ENCODE measurements around the gene TIMM29. TPM values are rescaled to one million over a fixed set of nuclear protein-coding genes. Genes with fewer than 3 reads are reported as not detected.
A peak's percentile ranks its signal among the peaks of the same experiment; 100 is the strongest.

The TIMM29 gene
- total and polyA plus RNA-seq, 2 of the 13 experiments (the other 11 are each of a cell fraction or from before 2014, with no cell fraction given): 7.1 to 33.8 TPM

DNA sequence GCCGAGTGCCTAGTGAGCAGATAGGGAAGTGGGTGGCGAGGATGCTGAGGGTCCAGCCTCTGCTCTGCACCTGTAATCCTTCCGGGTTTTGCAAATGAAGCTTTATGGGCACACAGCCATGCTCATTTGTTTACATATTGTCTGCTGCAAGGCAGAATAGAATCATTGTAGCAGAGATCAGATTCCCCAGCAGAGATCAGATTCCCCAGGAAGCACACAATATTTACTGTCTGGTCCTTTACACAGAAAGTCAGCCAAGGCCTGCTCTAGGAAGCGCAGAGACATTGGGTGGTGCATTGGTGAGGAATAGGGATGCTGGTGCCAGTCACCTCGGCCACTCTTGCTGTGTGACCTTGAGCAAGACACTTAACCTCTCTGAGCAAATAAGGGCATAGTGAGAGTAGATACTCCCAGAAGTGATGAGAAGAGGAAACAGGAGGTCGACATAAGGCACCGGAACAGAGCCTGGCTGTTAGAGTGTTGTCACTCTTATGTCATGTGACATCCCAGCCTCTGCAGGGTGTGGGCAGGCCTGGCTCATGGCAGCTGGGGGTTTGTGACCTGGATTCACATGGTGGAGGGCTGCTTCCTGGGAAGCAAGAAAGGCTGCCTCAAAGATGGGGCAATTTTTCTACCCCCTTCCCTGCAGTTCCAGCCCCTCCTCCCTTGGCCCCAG, 31.6 kb upstream of the TIMM29 start (continued):
- no peak for TF ChIP-seq ZNF747 (CRISPR knock-in tag; IDR thresholded peaks at IDR 0.05; ENCODE audit: borderline replicate concordance)
- no peak for TF ChIP-seq RBM39 (IDR thresholded peaks at IDR 0.05; ENCODE audit: low read depth, low read length, poor library complexity, severe bottlenecking)
- TF ChIP-seq CHD2 (IDR thresholded peaks at IDR 0.05; ENCODE audit: low read depth, low read length): no peak
- TF ChIP-seq, protein P1, sequence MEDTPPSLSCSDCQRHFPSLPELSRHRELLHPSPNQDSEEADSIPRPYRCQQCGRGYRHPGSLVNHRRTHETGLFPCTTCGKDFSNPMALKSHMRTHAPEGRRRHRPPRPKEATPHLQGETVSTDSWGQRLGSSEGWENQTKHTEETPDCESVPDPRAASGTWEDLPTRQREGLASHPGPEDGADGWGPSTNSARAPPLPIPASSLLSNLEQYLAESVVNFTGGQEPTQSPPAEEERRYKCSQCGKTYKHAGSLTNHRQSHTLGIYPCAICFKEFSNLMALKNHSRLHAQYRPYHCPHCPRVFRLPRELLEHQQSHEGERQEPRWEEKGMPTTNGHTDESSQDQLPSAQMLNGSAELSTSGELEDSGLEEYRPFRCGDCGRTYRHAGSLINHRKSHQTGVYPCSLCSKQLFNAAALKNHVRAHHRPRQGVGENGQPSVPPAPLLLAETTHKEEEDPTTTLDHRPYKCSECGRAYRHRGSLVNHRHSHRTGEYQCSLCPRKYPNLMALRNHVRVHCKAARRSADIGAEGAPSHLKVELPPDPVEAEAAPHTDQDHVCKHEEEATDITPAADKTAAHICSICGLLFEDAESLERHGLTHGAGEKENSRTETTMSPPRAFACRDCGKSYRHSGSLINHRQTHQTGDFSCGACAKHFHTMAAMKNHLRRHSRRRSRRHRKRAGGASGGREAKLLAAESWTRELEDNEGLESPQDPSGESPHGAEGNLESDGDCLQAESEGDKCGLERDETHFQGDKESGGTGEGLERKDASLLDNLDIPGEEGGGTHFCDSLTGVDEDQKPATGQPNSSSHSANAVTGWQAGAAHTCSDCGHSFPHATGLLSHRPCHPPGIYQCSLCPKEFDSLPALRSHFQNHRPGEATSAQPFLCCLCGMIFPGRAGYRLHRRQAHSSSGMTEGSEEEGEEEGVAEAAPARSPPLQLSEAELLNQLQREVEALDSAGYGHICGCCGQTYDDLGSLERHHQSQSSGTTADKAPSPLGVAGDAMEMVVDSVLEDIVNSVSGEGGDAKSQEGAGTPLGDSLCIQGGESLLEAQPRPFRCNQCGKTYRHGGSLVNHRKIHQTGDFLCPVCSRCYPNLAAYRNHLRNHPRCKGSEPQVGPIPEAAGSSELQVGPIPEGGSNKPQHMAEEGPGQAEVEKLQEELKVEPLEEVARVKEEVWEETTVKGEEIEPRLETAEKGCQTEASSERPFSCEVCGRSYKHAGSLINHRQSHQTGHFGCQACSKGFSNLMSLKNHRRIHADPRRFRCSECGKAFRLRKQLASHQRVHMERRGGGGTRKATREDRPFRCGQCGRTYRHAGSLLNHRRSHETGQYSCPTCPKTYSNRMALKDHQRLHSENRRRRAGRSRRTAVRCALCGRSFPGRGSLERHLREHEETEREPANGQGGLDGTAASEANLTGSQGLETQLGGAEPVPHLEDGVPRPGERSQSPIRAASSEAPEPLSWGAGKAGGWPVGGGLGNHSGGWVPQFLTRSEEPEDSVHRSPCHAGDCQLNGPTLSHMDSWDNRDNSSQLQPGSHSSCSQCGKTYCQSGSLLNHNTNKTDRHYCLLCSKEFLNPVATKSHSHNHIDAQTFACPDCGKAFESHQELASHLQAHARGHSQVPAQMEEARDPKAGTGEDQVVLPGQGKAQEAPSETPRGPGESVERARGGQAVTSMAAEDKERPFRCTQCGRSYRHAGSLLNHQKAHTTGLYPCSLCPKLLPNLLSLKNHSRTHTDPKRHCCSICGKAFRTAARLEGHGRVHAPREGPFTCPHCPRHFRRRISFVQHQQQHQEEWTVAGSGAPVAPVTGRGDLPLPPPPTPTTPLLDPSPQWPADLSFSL (CRISPR knock-in tag; IDR thresholded peaks at IDR 0.05): no peak
- TF ChIP-seq MED13 (CRISPR knock-in tag; IDR thresholded peaks at IDR 0.05): no peak
- TF ChIP-seq, protein P2, sequence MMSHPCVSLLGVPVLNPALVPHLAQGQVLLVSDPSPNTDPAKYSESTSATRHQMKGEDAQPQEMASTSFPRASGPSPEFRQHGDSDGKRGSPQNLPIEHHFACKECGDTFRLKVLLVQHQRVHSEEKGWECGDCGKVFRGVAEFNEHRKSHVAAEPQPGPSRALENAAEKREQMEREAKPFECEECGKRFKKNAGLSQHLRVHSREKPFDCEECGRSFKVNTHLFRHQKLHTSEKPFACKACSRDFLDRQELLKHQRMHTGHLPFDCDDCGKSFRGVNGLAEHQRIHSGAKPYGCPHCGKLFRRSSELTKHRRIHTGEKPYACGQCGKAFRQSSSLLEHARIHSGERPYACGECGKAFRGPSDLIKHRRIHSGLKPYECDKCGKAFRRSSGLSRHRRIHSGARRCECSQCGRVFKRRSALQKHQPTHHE (CRISPR knock-in tag; IDR thresholded peaks at IDR 0.05; ENCODE audit: borderline replicate concordance): no peak
- TF ChIP-seq POGZ (CRISPR knock-in tag; IDR thresholded peaks at IDR 0.05): no peak
- no peak for TF ChIP-seq ZNF777 (CRISPR knock-in tag; IDR thresholded peaks at IDR 0.05)
- no peak for TF ChIP-seq GABPB1 (CRISPR knock-in tag; IDR thresholded peaks at IDR 0.05)
- TF ChIP-seq ATAD3A (CRISPR knock-in tag; IDR thresholded peaks at IDR 0.05): no peak
- TF ChIP-seq, protein P3, sequence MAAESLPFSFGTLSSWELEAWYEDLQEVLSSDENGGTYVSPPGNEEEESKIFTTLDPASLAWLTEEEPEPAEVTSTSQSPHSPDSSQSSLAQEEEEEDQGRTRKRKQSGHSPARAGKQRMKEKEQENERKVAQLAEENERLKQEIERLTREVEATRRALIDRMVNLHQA (CRISPR knock-in tag; IDR thresholded peaks at IDR 0.05): no peak
- TF ChIP-seq ZNF75D (CRISPR knock-in tag; IDR thresholded peaks at IDR 0.05; ENCODE audit: borderline replicate concordance): no peak
- peak; percentile 96 for TF ChIP-seq ZNF768 (CRISPR knock-in tag; IDR thresholded peaks at IDR 0.05)
- no peak for TF ChIP-seq MXI1 (IDR thresholded peaks at IDR 0.05; ENCODE audit: borderline replicate concordance, low read depth, low read length)
- TF ChIP-seq, protein P4, sequence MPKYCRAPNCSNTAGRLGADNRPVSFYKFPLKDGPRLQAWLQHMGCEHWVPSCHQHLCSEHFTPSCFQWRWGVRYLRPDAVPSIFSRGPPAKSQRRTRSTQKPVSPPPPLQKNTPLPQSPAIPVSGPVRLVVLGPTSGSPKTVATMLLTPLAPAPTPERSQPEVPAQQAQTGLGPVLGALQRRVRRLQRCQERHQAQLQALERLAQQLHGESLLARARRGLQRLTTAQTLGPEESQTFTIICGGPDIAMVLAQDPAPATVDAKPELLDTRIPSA (CRISPR knock-in tag; IDR thresholded peaks at IDR 0.05; ENCODE audit: borderline replicate concordance): no peak
- TF ChIP-seq, protein P5, sequence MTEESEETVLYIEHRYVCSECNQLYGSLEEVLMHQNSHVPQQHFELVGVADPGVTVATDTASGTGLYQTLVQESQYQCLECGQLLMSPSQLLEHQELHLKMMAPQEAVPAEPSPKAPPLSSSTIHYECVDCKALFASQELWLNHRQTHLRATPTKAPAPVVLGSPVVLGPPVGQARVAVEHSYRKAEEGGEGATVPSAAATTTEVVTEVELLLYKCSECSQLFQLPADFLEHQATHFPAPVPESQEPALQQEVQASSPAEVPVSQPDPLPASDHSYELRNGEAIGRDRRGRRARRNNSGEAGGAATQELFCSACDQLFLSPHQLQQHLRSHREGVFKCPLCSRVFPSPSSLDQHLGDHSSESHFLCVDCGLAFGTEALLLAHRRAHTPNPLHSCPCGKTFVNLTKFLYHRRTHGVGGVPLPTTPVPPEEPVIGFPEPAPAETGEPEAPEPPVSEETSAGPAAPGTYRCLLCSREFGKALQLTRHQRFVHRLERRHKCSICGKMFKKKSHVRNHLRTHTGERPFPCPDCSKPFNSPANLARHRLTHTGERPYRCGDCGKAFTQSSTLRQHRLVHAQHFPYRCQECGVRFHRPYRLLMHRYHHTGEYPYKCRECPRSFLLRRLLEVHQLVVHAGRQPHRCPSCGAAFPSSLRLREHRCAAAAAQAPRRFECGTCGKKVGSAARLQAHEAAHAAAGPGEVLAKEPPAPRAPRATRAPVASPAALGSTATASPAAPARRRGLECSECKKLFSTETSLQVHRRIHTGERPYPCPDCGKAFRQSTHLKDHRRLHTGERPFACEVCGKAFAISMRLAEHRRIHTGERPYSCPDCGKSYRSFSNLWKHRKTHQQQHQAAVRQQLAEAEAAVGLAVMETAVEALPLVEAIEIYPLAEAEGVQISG (CRISPR knock-in tag; IDR thresholded peaks at IDR 0.05): no peak
- 0 out of 2 replicates have a peak, but pooled peaks have one; percentile 27 for TF ChIP-seq RCOR2 (CRISPR knock-in tag; IDR thresholded peaks at IDR 0.05)

Measured in HepG2 (cell line).